ENCODE measurements around the gene LSM8.

DNA sequence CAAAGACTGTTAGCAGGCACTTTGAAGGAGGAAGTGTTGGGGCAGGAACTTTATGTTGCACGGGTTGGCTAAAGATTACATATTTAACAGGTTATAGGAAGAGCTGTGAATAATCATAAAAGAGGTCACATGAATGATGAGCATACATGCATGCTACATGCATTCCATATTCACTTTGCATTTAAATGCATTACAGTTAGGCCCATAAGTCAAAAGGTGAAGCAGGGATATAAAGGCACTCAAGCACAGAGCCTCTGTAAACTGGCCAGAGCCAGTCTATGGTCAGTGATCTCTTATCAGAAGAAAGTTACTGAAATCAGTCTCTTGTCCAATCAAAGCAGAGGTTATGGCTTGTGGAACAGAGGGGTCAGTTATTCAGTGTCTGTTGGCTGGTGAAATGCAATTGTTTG lies 33.3 kb downstream of the LSM8 start:
- TF ChIP-seq, protein P1, sequence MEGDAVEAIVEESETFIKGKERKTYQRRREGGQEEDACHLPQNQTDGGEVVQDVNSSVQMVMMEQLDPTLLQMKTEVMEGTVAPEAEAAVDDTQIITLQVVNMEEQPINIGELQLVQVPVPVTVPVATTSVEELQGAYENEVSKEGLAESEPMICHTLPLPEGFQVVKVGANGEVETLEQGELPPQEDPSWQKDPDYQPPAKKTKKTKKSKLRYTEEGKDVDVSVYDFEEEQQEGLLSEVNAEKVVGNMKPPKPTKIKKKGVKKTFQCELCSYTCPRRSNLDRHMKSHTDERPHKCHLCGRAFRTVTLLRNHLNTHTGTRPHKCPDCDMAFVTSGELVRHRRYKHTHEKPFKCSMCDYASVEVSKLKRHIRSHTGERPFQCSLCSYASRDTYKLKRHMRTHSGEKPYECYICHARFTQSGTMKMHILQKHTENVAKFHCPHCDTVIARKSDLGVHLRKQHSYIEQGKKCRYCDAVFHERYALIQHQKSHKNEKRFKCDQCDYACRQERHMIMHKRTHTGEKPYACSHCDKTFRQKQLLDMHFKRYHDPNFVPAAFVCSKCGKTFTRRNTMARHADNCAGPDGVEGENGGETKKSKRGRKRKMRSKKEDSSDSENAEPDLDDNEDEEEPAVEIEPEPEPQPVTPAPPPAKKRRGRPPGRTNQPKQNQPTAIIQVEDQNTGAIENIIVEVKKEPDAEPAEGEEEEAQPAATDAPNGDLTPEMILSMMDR (IDR thresholded peaks at IDR 0.05; ENCODE audit: low read depth, low read length): no peak
- no peak for TF ChIP-seq EZH2phosphoT487 (IDR thresholded peaks at IDR 0.05; ENCODE audit: low read depth)

Data from OCI-LY3 (cell line).